IPS-20b (cell line): Measurements from ENCODE around the gene RBP2.

Experiments
- H3K27ac ChIP-seq: one replicate; pipeline ENCODE4 v1.5.1; 2013; ENCODE audit warnings: low read length
- H3K27me3 ChIP-seq: 2 replicates; pipeline ENCODE4 v1.6.1; 2013; ENCODE audit warnings: mild to moderate bottlenecking, low read length, inconsistent platforms; ENCODE audit not compliant: insufficient read depth
- H3K36me3 ChIP-seq: 2 replicates; pipeline ENCODE4 v1.6.1; 2013; ENCODE audit warnings: low read depth, mild to moderate bottlenecking, inconsistent platforms, low read length, moderate library complexity; ENCODE audit not compliant: insufficient read depth
- H3K4me1 ChIP-seq: 2 replicates; pipeline ENCODE4 v1.6.1; 2013; ENCODE audit warnings: mild to moderate bottlenecking, control low read depth, inconsistent platforms, low read length, moderate library complexity; ENCODE audit not compliant: insufficient read depth
- H3K4me3 ChIP-seq: 2 replicates; pipeline ENCODE4 v1.5.1; 2013; ENCODE audit warnings: mild to moderate bottlenecking, low read length, inconsistent platforms
- H3K9ac ChIP-seq: 2 replicates; pipeline ENCODE4 v1.6.1; 2013; ENCODE audit warnings: low read depth, mild to moderate bottlenecking, inconsistent platforms, low read length, moderate library complexity
- H3K9me3 ChIP-seq: 2 replicates; pipeline ENCODE4 v1.6.1; 2013; ENCODE audit warnings: mild to moderate bottlenecking, low read depth, low read length, inconsistent platforms; ENCODE audit not compliant: insufficient read depth

The RBP2 gene

DNA sequence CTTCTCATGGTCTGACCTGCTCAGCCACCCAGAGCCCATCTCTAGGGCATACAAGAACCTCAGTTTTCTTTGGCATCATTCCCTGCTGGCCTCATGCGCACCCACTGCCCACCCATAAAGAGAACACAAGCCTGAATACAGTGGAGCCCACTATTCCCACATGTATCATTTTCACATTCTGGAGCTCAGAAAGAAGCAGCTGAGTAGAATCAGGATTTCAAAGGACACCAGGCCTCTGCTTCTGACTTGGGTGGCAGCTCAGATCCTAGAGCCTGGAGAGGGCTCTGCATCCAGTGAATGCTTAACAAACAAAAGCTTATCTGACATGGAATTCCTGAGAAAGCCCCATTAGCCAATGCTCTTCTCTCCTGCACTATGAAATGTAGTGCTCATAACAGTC is 34.7 kb downstream of the RBP2 start:
- Histone ChIP-seq H3K27ac (no peak overlapping the region), H3K36me3 (no peaks in the 10 kb centered on the region), H3K4me3 (no peak overlapping the region), H3K27me3 (no peaks in the 10 kb centered on the region), H3K4me1 (no peaks in the 10 kb centered on the region; the same call in 1 of the 2 replicates), H3K9me3 (no peaks in the 10 kb centered on the region), H3K9ac (no peak overlapping the region)

DNA sequence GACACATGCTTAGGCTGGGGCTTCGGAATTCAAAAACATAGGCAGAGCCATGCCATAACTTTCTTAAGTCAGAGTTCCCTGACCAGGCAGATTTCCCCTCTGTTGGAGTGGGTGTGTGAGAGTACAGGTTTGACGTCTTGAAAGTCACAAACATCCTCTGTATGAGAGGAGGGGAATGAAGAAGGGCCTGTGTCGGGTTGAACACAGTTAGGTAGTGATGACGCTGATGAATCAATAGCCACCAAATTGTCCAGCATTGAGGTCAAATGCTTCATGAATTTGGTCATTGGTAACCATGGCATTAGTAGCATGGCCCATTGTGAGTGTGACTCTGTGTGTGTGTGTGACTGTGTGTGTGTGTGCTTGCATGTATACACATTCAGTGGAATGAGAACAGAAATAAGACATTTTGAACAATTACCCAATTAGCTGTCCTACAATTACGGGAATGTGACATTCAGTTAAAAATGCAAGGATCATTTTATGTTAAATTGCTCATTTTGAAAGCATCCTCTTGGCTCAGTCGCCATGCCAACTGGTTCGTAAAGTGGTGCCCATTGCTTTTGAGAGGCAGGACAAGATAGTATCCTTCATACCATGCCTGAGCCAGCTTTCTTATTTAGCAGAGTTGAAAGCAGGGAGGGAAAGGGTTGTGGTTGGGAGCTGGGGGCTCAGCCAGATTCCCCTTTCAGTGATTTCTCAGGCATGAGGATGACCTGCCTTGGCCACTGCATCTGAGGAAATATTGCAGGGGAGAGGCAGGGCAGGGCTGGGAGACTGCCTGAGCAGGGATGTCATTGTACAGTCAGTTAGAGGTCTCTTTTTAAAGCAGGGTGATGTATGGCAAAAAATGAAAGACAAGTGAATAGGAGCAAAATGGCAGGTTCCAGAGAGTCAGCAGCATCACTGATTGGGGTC is 35.4 kb downstream of the RBP2 start:
- Histone ChIP-seq H3K27ac (no peak overlapping the region), H3K9ac (no peak overlapping the region), H3K4me3 (no peak overlapping the region), H3K36me3 (no peaks in the 10 kb centered on the region), H3K9me3 (no peaks in the 10 kb centered on the region), H3K27me3 (no peaks in the 10 kb centered on the region), H3K4me1 (no peaks in the 10 kb centered on the region; the same call in 1 of the 2 replicates)

DNA sequence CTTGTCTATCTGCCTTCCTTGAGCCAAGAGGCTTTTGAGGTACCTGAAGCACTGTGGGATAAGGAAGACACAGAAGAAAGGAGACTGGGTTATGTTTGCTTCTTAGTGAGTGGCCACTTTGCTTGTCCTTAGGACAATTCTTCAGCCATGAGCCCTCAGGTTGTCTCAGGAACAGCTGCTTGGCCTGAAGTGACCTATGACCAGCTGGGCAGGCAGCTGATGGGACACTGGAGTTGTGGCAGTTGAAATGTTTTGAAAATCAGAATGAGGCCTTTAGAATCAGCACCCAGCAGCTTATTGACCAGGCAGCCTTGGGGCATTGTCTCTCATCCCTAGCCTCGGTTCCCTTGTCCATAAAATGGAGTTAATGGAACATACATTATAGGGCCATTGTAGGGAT is 37.0 kb downstream of the RBP2 start:
- Histone ChIP-seq H3K4me1 (no peaks in the 10 kb centered on the region; the same call in 1 of the 2 replicates), H3K9me3 (no peaks in the 10 kb centered on the region), H3K27ac (no peak overlapping the region), H3K36me3 (no peaks in the 10 kb centered on the region), H3K9ac (no peak overlapping the region), H3K27me3 (no peaks in the 10 kb centered on the region), H3K4me3 (no peak overlapping the region)

DNA sequence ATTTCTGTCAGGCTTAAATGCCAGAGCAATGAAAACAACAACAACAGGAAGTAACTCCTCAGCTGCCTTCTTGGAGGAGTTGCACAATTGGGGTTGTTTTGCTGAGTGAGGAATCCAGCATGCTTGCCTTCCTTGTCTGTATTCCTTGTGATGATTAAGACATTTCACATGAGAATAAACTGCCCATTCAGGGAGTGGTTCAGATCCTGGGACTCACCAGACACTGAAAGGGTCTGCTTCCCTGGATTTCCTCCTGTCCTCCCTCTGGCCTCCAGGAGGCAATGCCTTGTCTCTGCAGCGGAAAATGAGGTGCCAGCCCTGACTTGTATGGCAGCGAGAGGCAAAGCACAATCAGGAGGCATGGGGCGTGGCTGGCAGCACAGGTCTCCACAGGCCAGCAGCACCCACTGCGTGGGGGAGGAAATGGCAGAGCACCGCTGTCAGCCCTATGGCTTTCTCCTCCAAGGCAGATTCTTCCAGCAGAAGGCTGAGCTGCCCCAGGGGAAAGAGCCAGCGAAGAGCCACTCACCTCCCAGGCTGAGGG is 41.5 kb downstream of the RBP2 start:
- Histone ChIP-seq H3K27ac (no peak overlapping the region), H3K4me1 (no peaks in the 10 kb centered on the region), H3K27me3 (no peaks in the 10 kb centered on the region), H3K4me3 (no peak overlapping the region), H3K9ac (no peak overlapping the region), H3K9me3 (no peaks in the 10 kb centered on the region), H3K36me3 (no peaks in the 10 kb centered on the region)

DNA sequence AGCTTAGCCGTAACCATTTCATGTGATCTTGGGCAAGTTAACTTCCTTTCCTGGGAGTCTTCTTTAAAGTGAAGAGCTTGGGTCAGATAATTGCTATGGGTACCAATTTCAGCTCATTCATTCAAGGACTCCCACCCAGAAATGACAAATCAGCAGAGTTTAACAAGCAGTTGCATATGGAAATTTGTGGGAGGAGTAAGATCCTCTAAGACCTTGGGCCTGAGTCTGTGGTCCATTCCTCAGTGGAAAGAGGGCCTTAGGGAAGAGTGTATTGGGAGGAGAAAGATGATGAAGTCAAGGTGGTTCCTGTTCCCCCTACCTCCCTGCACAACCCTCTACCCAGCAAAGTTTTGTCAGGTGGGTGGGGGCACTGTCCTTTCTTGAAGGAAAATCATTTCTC is 42.1 kb downstream of the RBP2 start:
- Histone ChIP-seq H3K27me3 (no peaks in the 10 kb centered on the region), H3K9ac (no peak overlapping the region), H3K9me3 (no peaks in the 10 kb centered on the region), H3K4me3 (no peak overlapping the region), H3K36me3 (no peaks in the 10 kb centered on the region), H3K4me1 (no peaks in the 10 kb centered on the region), H3K27ac (no peak overlapping the region)

DNA sequence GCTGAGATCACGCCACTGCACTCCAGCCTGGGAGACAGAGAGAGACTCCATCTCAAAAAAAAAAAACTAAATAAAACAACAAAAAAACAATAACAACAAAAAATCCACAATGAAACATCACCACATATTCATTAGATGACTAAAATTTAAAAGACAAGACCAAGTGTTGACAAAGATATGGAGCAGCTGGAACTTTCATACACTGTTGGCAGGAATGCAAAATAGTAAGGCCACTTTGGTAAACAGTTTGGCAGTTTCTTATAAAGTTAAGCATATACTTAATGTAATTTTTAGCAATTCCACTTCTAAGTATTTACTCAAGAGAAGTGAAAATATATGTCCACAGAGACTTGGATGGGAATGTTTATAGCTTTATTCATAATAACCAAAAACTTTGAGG is 43.2 kb downstream of the RBP2 start:
- Histone ChIP-seq H3K9me3 (no peaks in the 10 kb centered on the region), H3K4me1 (no peaks in the 10 kb centered on the region), H3K4me3 (no peak overlapping the region), H3K9ac (no peak overlapping the region), H3K36me3 (no peaks in the 10 kb centered on the region), H3K27me3 (no peaks in the 10 kb centered on the region), H3K27ac (no peak overlapping the region)

DNA sequence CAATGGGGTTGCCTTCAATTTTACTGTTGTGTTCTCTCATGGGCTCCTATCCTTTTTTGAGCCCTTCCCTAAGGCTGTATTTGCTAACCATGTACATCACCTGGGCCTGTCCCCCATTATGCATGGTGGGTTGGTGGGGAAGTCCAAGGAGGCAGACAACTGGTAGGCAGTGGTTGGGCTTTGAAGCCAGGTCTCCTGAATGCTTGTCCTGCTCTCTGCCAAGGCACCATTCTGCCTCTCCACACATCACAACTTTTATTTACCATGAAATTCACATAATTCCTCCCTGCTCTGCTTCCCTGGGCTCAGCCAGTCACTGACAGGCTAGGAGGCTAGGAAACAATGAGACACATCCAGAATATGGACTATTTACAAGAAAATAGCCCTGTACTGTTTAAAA is 45.8 kb downstream of the RBP2 start:
- Histone ChIP-seq H3K4me3 (no peak overlapping the region), H3K4me1 (no peaks in the 10 kb centered on the region), H3K36me3 (no peaks in the 10 kb centered on the region), H3K27me3 (no peaks in the 10 kb centered on the region), H3K9ac (no peak overlapping the region), H3K9me3 (no peaks in the 10 kb centered on the region), H3K27ac (no peak overlapping the region)

DNA sequence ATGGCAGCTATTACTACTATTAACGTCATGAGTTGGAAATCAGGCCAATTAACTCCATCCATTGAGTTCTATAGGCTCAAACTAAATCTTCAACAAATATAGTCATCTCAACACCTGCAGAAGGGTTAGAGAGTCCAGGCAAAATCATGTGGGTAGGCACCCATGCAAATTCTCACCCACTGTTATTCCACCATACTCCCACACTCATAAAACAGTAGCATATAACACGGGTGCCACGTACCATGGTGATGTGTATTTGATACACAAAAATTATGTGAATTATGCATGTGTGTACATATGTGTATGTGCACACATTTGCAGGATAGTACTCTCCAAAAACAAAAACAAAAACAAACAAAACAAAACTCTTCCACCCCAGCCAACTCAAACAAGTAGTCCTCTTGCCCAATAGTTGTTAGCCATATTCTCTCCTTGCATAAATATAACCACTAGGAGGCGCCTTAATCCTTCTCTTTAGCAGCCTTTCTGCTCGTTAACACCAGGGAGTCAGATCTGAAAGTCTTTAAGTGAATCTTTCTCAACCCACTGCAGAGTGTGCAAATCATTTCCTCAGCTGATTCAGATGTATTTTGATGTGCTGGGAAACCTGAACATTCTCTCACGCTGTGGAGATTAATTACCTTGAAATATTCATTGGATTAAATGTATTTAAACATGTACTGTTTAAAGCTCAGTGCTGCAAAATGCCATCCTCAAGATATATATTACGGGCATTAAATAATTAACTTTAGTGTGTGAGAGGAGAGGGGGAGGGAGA is 48.8 kb downstream of the RBP2 start:
- Histone ChIP-seq H3K4me1 (no peaks in the 10 kb centered on the region), H3K9me3 (no peaks in the 10 kb centered on the region), H3K9ac (no peak overlapping the region), H3K36me3 (no peaks in the 10 kb centered on the region), H3K27me3 (no peaks in the 10 kb centered on the region), H3K27ac (no peak overlapping the region), H3K4me3 (no peak overlapping the region)

DNA sequence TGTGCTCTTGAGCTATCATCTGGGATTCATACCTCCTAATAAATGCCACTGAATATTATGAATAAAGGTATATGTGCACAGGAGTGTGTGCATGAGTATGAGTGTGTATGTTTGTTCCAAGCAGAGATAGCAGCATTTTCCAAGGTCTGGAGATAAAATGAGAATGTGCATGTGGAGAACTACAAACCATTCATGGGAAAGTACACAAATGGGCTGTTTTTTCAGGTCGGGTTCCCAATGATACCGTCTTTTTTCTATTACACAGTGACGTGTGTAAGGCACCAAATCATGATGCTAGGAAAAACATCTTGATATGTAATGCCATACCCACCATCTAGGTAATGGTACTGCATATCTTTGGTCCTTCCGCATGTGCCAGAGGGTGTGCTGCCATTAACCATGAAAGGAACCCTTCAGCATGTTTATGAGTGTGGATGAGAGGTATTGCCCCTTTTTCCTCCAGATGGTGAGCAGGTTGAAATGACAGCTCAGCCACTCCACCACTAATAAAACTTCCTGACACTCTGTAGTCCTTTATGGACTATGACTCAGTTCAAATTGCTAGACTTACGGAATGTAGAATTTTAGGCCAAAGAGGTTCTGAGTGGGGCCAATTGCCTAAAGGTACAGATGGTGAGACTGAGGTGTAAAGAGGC is 50.4 kb downstream of the RBP2 start:
- Histone ChIP-seq H3K36me3 (no peaks in the 10 kb centered on the region), H3K4me1 (no peaks in the 10 kb centered on the region), H3K9ac (no peak overlapping the region), H3K9me3 (no peaks in the 10 kb centered on the region), H3K27ac (no peak overlapping the region), H3K4me3 (no peak overlapping the region), H3K27me3 (no peaks in the 10 kb centered on the region)

DNA sequence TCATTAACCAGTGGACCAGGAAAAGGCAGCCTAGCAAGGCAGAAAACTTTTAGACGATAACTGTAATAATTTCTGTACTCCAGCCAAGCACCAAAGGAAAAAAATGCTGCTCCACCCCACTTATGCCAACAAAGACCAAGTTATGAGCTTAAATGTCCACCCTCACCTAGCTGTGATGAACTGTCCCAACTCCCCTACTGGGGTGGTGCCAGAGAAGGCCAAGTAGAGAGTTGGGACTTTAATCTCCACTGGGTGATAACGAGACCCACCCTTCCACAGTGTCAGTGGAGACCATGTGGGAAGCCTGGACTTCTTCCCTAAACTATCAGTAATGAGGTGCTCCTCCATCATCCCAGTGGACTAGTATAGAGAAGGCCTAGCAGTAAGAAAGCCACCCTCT is 53.1 kb downstream of the RBP2 start:
- H3K36me3 ChIP-seq, result no peaks in the 10 kb centered on the region
- H3K4me3 ChIP-seq, result no peak overlapping the region
- H3K9ac ChIP-seq, result no peak overlapping the region

DNA sequence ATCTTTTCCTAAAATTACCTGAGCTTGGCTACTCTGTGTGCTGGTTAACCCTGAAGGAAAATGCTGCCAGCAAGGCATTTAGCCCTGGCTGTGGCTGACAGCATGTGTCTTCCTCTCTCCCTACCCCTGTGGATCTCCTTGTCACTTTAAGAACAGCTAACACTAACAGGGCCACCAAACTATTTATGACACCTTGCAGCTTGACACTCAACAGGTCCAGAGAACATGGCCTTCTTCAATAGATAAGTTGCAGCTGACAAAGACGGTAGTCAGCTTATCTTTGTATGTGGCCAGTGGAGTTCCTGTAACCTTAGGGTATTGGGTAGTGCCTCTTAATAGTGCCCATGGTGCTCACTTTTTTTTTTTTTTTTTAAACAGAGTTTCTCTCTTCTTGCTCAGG is 54.9 kb downstream of the RBP2 start:
- Histone ChIP-seq H3K4me3 (no peak overlapping the region), H3K9ac (no peak overlapping the region), H3K9me3 (no peaks in the 10 kb centered on the region), H3K27me3 (no peaks in the 10 kb centered on the region), H3K27ac (no peak overlapping the region), H3K36me3 (no peaks in the 10 kb centered on the region), H3K4me1 (no peaks in the 10 kb centered on the region)

More for the DNA sequence above, 53.1 kb downstream of the RBP2 start:
- Histone ChIP-seq H3K4me1 (no peaks in the 10 kb centered on the region), H3K27me3 (no peaks in the 10 kb centered on the region), H3K27ac (no peak overlapping the region), H3K9me3 (no peaks in the 10 kb centered on the region)
